GM19023 (cell line): Measurements from ENCODE around the gene FOXF2.

Experiments
- ATAC-seq: cut with Tn5 transposase; IDR thresholded peaks from one replicate; pipeline ENCODE4 v1.9.1; 2021; ENCODE audit warnings: mild to moderate bottlenecking, moderate library complexity; ENCODE audit not compliant: unreplicated experiment

Gene FOXF2

GRCh38 chr6:1405221-1405620 lies 15.8 kb downstream of the FOXF2 start:
- no peak for ATAC-seq

GRCh38 chr6:1406306-1407072 lies 17.1 kb downstream of the FOXF2 start:
- no peak for ATAC-seq

GRCh38 chr6:1407499-1407990 lies 18.2 kb downstream of the FOXF2 start:
- no peak for ATAC-seq

GRCh38 chr6:1409774-1410465 lies 20.5 kb downstream of the FOXF2 start:
- no peak for ATAC-seq

- no peak for ATAC-seq
Observed at GRCh38 chr6:1412901-1413300, 23.5 kb downstream of the FOXF2 start.

GRCh38 chr6:1415416-1416063 lies 26.2 kb downstream of the FOXF2 start:
- ATAC-seq, result no peak

- no peak for ATAC-seq
Observed at GRCh38 chr6:1416191-1416760, 26.9 kb downstream of the FOXF2 start.

- no peak for ATAC-seq
Observed at GRCh38 chr6:1416820-1417219, 27.4 kb downstream of the FOXF2 start.

GRCh38 chr6:1417718-1418117 lies 28.3 kb downstream of the FOXF2 start:
- ATAC-seq, result no peak

GRCh38 chr6:1418471-1419191 lies 29.3 kb downstream of the FOXF2 start:
- no peak for ATAC-seq

- no peak for ATAC-seq
Observed at GRCh38 chr6:1420382-1420781, 31.0 kb downstream of the FOXF2 start.

GRCh38 chr6:1422290-1422689 lies 32.9 kb downstream of the FOXF2 start:
- ATAC-seq, result no peak

- no peak for ATAC-seq
Observed at GRCh38 chr6:1423578-1423977, 34.2 kb downstream of the FOXF2 start.

GRCh38 chr6:1424306-1424927 lies 35.0 kb downstream of the FOXF2 start:
- ATAC-seq, result no peak

GRCh38 chr6:1426416-1426815 lies 37.0 kb downstream of the FOXF2 start:
- ATAC-seq, result no peak

GRCh38 chr6:1435806-1436205 lies 46.4 kb downstream of the FOXF2 start:
- no peak for ATAC-seq

- ATAC-seq, result no peak
Observed at GRCh38 chr6:1436334-1437306, 47.2 kb downstream of the FOXF2 start.

- ATAC-seq, result no peak
Observed at GRCh38 chr6:1437553-1438406, 48.4 kb downstream of the FOXF2 start.
